Measurements from ENCODE around the gene TMEM52B.

- TF ChIP-seq CTCF (IDR thresholded peaks at IDR 0.05) (no peak), POLR2A (IDR thresholded peaks at IDR 0.05) (no peak), EP300 (IDR thresholded peaks at IDR 0.05) (no peak), POLR2AphosphoS5 (IDR thresholded peaks at IDR 0.05) (no peak)
Measured at GRCh38 chr12:10163084-10163483, 15.7 kb upstream of the TMEM52B start.

Data from suprapubic skin (tissue), 4 donors.